Measurements from ENCODE around the gene ZBTB22.
"Not testable (repeated sequence)": the region's sequence is repeated elsewhere in the genome, so short reads cannot be mapped to it uniquely, and the experiment has no call there.

Gene ZBTB22

GRCh38 chr6:33277663-33278391 lies 39.7 kb downstream of the ZBTB22 start:
- no peak for DNase-seq

- peak; percentile 80 for DNase-seq
Observed at GRCh38 chr6:33276864-33277662, 40.5 kb downstream of the ZBTB22 start, which contains the start of gene B3GALT4. TSS of gene B3GALT4 (plus strand) at chr6:33277123. CDS start at chr6:33277420, 297 bp downstream.

- DNase-seq: no peak
Observed at GRCh38 chr6:33276581-33276863, 41.0 kb downstream of the ZBTB22 start.

GRCh38 chr6:33275795-33276580 lies 41.6 kb downstream of the ZBTB22 start:
- DNase-seq: not testable (repeated sequence)

- no peak for DNase-seq
Observed at GRCh38 chr6:33273924-33274902, 43.3 kb downstream of the ZBTB22 start.

- no peak for DNase-seq
Observed at GRCh38 chr6:33273129-33273923, 44.2 kb downstream of the ZBTB22 start.

GRCh38 chr6:33272275-33273128 lies 45.0 kb downstream of the ZBTB22 start:
- no peak for DNase-seq

GRCh38 chr6:33271468-33272274 lies 45.9 kb downstream of the ZBTB22 start, which contains the start of the genes RPS18 and VPS52:
TSS of gene RPS18 (plus strand) at chr6:33272075. CDS start at chr6:33272120, 45 bp downstream.
TSS of gene VPS52 (minus strand) at chr6:33271876. CDS start at chr6:33271675, 201 bp downstream.
- DNase-seq: peak; percentile 99

- DNase-seq: no peak
Observed at GRCh38 chr6:33271117-33271467, 46.5 kb downstream of the ZBTB22 start.

Measured in NCI-H345 (cell line).